GM23248 (cell line): ENCODE data around the gene FUT8. TPM values are rescaled to one million over a fixed set of nuclear protein-coding genes. Genes with fewer than 3 reads are reported as not detected.

Source experiments
- DNase-seq: peaks from one replicate; pipeline ENCODE4 v3.0.0-alpha.2; 2015
- H2AFZ ChIP-seq: fragments of 200-600 bp; sonication (generic); 2 replicates; pipeline ENCODE4 v1.6.1; 2016; ENCODE audit warnings: antibody characterized with exemption
- H3F3A ChIP-seq: fragments of 200-600 bp; sonication (generic); 2 replicates; pipeline ENCODE4 v1.6.1; 2016; ENCODE audit warnings: mild to moderate bottlenecking, antibody characterized with exemption, mixed run types; ENCODE audit not compliant: insufficient read depth
- H3K27ac ChIP-seq: fragments of 200-600 bp; sonication (generic); 2 replicates; pipeline ENCODE4 v1.5.1; 2016; ENCODE audit warnings: mild to moderate bottlenecking
- H3K27me3 ChIP-seq: fragments of 200-600 bp; sonication (generic); replicated peaks from 2 replicates; pipeline ENCODE4 v1.6.1; 2016; ENCODE audit warnings: mild to moderate bottlenecking; ENCODE audit not compliant: insufficient read depth
- H3K36me3 ChIP-seq: fragments of 200-600 bp; sonication (generic); 2 replicates; pipeline ENCODE4 v1.6.1; 2016; ENCODE audit warnings: low read depth, mild to moderate bottlenecking
- H3K4me1 ChIP-seq: fragments of 200-600 bp; sonication (generic); 2 replicates; pipeline ENCODE4 v1.6.1; 2016; ENCODE audit warnings: mild to moderate bottlenecking; ENCODE audit not compliant: insufficient read depth
- H3K4me2 ChIP-seq: fragments of 200-600 bp; sonication (generic); one replicate; pipeline ENCODE4 v1.6.1; 2016; ENCODE audit warnings: mild to moderate bottlenecking; ENCODE audit not compliant: unreplicated experiment
- H3K4me3 ChIP-seq: fragments of 200-600 bp; sonication (generic); 2 replicates; pipeline ENCODE4 v1.5.1; 2016; ENCODE audit warnings: mild to moderate bottlenecking
- H3K79me2 ChIP-seq: fragments of 200-600 bp; sonication (generic); 2 replicates; pipeline ENCODE4 v1.6.1; 2016; ENCODE audit warnings: mild to moderate bottlenecking; ENCODE audit not compliant: insufficient read depth
- H3K9ac ChIP-seq: fragments of 200-600 bp; sonication (generic); 2 replicates; pipeline ENCODE4 v1.6.1; 2016; ENCODE audit warnings: mild to moderate bottlenecking
- H3K9me2 ChIP-seq: fragments of 200-600 bp; sonication (generic); 2 replicates; pipeline ENCODE4 v1.6.1; 2016; ENCODE audit warnings: mixed run types, mild to moderate bottlenecking, moderate library complexity; ENCODE audit not compliant: insufficient read depth
- H3K9me3 ChIP-seq: fragments of 200-600 bp; sonication (generic); one replicate; pipeline ENCODE4 v1.6.1; 2017; ENCODE audit warnings: low read depth
- H4K20me1 ChIP-seq: fragments of 200-600 bp; sonication (generic); 2 replicates; pipeline ENCODE4 v1.6.0; 2016; ENCODE audit not compliant: insufficient read depth
- EZH2 ChIP-seq: fragments of 200-600 bp; sonication (generic); IDR thresholded peaks from 2 replicates; pipeline ENCODE4 v1.6.1; 2018; ENCODE audit warnings: antibody characterized with exemption, mild to moderate bottlenecking; ENCODE audit not compliant: insufficient read depth, poor library complexity, severe bottlenecking
- EZH2phosphoT487 ChIP-seq: fragments of 200-600 bp; sonication (generic); IDR thresholded peaks from 2 replicates; pipeline ENCODE4 v1.6.1; 2018; ENCODE audit warnings: antibody characterized with exemption, moderate library complexity, mild to moderate bottlenecking, low read depth; ENCODE audit not compliant: insufficient read depth
- WGBS, 2 experiments: methylation state at CpG; one replicate each; pipeline ENCODE4 v1.1.6; 2015 to 2017; ENCODE audit warnings: low lambda C conversion rate in 2 of 2, low coverage in 1 of 2; ENCODE audit errors: missing lambda C conversion rate in 2 of 2; 5-methylcytosine and 5-hydroxymethylcytosine counted together
- in situ Hi-C: fragments of 300-500 bp; cut with MboI; formaldehyde crosslinking; loops from 2 replicates; pipeline ENCODE4 v1.15.0; 2020
- polyA plus RNA-seq: library from polyadenylated mRNA; unstranded; fragments of >200 nt; fragmentation: Nextera tagmentation; extraction: Ambion mirVana; gene quantifications from 2 replicates; pipeline ENCODE4 v1.2.1, GENCODE V29; 2016
- total RNA-seq: library from RNA; depleted of rRNA; stranded (reverse); fragments of >200 nt; shearing (Covaris generic); gene quantifications from 2 replicates; pipeline ENCODE4 v1.2.3, GENCODE V29; 2014

FUT8 gene
- total and polyA plus RNA-seq, 2 experiments from 2014 or later = 40.0 to 60.6 TPM

DNA sequence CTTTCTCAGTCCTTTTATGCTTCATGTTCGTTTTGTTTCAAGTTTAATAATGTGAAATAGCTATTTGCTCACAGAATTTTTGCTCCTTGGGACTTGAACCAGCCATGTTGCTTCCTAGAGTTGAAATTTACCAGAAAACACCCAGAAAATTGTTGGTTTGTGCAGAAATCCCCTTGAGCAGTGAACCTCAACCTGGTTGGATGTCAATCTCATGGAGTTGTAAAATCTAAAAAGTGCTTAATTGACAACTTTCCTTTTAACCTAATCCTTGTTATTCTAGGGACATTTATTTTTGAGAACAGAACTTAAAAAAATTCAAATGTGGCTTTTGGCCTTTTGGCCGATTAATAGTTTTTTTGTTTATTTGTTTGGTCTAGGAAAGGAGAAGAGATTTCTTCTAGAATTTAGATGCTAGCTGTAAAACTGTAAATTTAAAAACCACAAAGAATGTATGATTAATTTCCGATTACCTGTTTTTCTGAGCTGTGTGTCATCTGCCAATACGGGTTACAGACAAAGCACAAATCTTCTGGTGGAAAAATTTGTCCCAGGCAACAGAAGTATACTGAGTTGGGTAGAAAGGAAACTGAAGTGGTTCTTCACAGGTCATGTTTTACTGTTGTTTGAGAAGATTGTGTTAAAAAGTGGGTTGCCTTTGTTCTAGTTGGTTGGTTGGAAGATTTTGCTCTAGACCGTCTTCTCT, 154.4 kb downstream of the FUT8 start:
- Histone ChIP-seq H3K36me3 (no peaks in the 10 kb centered on the region), H3K4me3 (no peak overlapping the region), H3K27me3 (no peaks in the 10 kb centered on the region), H3K79me2 (peaks cover 73% of the 10 kb centered on the region), H3K9me2 (no peaks in the 10 kb centered on the region), H2AFZ (no peak overlapping the region), H4K20me1 (0 out of 2 replicates have a peak, but pooled peaks cover 4% of the 10 kb centered on the region), H3K4me2 (no peak overlapping the region), H3K9me3 (no peaks in the 10 kb centered on the region), H3K27ac (no peak overlapping the region), H3F3A (no peaks in the 10 kb centered on the region), H3K9ac (no peak overlapping the region), H3K4me1 (no peaks in the 10 kb centered on the region)
- TF ChIP-seq EZH2 = no peak
- no peak for TF ChIP-seq EZH2phosphoT487
- WGBS, 2 experiments = 90 to 92% methylated on average over 5 of the region's 5 CpGs
- in situ Hi-C loops = no loop called here
- DNase-seq = no peak

DNA sequence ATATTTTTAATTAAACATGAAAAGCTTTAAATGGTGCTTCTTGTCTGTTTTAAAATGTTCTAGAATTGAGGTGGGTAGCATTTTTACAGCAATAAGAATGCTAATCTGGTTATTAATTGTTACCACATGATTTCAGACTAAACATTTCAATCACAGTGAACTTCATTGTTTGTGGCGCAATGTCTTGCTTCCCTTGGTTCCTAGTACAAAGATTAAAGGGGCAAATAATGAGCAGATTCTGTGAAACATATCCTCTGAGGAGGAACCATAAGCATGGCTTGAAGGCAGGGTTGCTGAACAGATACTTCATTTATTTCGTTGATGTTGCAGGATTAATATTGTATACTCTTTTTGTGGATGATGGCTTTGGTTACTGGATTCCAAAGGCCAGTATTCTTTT, 162.1 kb downstream of the FUT8 start:
- 49 to 50% methylated on average over 2 of the region's 2 CpGs for WGBS, 2 experiments
- no peak overlapping the region for H3K4me3 ChIP-seq
- no peaks in the 10 kb centered on the region for H3F3A ChIP-seq
- no peaks in the 10 kb centered on the region for H3K9me2 ChIP-seq
- H3K4me2 ChIP-seq = no peak overlapping the region
- no peak for DNase-seq
- H3K36me3 ChIP-seq = no peaks in the 10 kb centered on the region
- no peak overlapping the region for H2AFZ ChIP-seq
- H3K4me1 ChIP-seq = no peaks in the 10 kb centered on the region
- 0 out of 2 replicates have a peak, but pooled peaks cover 4% of the 10 kb centered on the region for H4K20me1 ChIP-seq
- no peak overlapping the region for H3K27ac ChIP-seq
- in situ Hi-C loops = no loop called here
- no peak overlapping the region for H3K9ac ChIP-seq
- H3K79me2 ChIP-seq = peaks cover 33% of the 10 kb centered on the region
- TF ChIP-seq EZH2 (no peak), EZH2phosphoT487 (no peak)
- H3K27me3 ChIP-seq = no peaks in the 10 kb centered on the region
- H3K9me3 ChIP-seq = no peaks in the 10 kb centered on the region

DNA sequence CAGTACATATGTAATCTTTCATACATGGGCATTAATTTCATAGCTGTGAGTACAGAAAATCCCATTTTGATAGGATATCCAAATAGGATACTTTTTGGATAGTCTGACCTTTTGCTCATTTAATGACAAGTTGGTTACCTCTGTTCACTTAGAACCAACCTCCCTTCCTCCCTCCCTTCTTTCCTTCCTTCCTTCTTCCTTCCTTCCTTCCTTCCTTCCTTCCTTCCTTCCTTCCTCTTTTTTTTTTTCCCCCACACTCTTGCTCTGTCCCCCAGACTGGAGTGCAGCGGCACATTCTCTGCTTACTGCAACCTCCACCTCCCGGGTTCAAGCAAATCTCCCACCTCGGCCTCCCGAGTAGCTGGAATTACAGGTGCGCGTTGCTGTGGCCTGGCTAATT, 162.9 kb downstream of the FUT8 start:
- Histone ChIP-seq H3K9me3 (no peaks in the 10 kb centered on the region), H3K27me3 (no peaks in the 10 kb centered on the region), H3K36me3 (no peaks in the 10 kb centered on the region), H3K4me2 (no peak overlapping the region), H3K27ac (no peak overlapping the region), H3F3A (no peaks in the 10 kb centered on the region), H3K79me2 (peaks cover 25% of the 10 kb centered on the region), H2AFZ (no peak overlapping the region), H4K20me1 (no peaks in the 10 kb centered on the region), H3K9me2 (no peaks in the 10 kb centered on the region), H3K9ac (no peak overlapping the region), H3K4me3 (no peak overlapping the region), H3K4me1 (no peaks in the 10 kb centered on the region)
- 95 to 100% methylated on average over 5 to 6 of the region's 6 CpGs for WGBS, 2 experiments
- TF ChIP-seq EZH2phosphoT487 (no peak), EZH2 (no peak)
- in situ Hi-C loops = no loop called here
- DNase-seq = no peak

DNA sequence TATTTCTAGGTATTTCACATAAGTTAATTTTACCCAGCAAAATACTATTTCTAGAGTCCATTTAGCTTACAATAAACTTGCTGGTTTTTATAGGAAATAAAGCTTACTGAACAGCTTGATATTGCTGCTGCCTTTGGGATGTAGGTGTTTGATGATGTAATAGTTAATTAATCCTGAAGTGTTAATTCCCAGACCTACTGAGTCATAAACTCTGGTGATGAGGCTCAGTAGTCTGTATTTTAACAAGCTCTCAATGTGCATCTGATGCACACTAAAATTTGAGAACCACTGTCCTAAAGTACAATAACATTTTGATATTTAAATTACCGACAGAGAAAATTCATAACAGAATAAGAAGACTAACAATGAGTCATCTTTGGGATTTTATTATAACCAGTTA, 168.4 kb downstream of the FUT8 start:
- 0 out of 2 replicates have a peak, but pooled peaks cover 5% of the 10 kb centered on the region for H3F3A ChIP-seq
- H2AFZ ChIP-seq = no peak overlapping the region
- H3K9ac ChIP-seq = no peak overlapping the region
- H3K9me2 ChIP-seq = no peaks in the 10 kb centered on the region
- H3K27me3 ChIP-seq = no peaks in the 10 kb centered on the region
- in situ Hi-C loops = no loop called here
- 50 to 67% methylated on average over 1 of the region's 1 CpG for WGBS, 2 experiments
- TF ChIP-seq EZH2 = no peak
- TF ChIP-seq EZH2phosphoT487 = no peak
- H3K79me2 ChIP-seq = peaks cover 56% of the 10 kb centered on the region
- no peaks in the 10 kb centered on the region for H3K9me3 ChIP-seq
- peaks cover 4% of the 10 kb centered on the region; the same call in 1 of the 2 replicates for H3K36me3 ChIP-seq
- H3K27ac ChIP-seq = no peak overlapping the region
- 0 out of 2 replicates have a peak, but pooled peaks cover 7% of the 10 kb centered on the region for H3K4me1 ChIP-seq
- no peak overlapping the region for H3K4me2 ChIP-seq
- no peak overlapping the region for H3K4me3 ChIP-seq
- H4K20me1 ChIP-seq = peaks cover 3% of the 10 kb centered on the region; the same call in 1 of the 2 replicates
- no peak for DNase-seq
